ENCODE results near the gene NFATC2IP.
A peak's percentile ranks its signal among the peaks of the same experiment; 100 is the strongest.
"Not testable (repeated sequence)": the region's sequence is repeated elsewhere in the genome, so short reads cannot be mapped to it uniquely, and the experiment has no call there.

The NFATC2IP gene

GRCh38 chr16:28927815-28928214 lies 22.9 kb upstream of the NFATC2IP start:
- DNase-seq, result no peak

GRCh38 chr16:28930203-28930602 lies 20.5 kb upstream of the NFATC2IP start:
- DNase-seq, result no peak

DNA sequence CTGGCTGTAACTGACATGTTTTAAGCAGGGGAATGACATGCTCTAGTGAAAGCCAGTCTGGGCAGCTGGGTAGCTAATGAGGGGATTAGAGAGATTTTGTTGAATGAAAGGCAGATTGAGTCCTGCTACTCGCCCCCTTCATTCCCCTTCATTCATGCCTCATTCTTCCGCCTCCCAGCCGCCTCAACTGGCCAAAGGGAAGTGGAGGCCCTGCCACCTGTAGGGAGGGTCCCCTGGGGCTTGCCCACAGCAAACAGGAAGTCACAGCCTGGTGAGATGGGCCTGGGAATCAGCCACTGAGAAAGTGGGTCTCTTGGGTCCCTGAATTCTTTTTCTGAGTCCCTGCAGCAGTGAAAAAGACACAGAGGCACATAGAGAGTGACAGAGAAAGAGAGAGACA lies 20.1 kb upstream of the NFATC2IP start:
- DNase-seq, result no peak

- no peak for DNase-seq
Measured at GRCh38 chr16:28931801-28932225, 18.9 kb upstream of the NFATC2IP start, which contains the start of gene CD19. Gene CD19, plus strand, starts transcription at chr16:28931971. Its CDS starts 30 bp downstream, at chr16:28932001.

DNA sequence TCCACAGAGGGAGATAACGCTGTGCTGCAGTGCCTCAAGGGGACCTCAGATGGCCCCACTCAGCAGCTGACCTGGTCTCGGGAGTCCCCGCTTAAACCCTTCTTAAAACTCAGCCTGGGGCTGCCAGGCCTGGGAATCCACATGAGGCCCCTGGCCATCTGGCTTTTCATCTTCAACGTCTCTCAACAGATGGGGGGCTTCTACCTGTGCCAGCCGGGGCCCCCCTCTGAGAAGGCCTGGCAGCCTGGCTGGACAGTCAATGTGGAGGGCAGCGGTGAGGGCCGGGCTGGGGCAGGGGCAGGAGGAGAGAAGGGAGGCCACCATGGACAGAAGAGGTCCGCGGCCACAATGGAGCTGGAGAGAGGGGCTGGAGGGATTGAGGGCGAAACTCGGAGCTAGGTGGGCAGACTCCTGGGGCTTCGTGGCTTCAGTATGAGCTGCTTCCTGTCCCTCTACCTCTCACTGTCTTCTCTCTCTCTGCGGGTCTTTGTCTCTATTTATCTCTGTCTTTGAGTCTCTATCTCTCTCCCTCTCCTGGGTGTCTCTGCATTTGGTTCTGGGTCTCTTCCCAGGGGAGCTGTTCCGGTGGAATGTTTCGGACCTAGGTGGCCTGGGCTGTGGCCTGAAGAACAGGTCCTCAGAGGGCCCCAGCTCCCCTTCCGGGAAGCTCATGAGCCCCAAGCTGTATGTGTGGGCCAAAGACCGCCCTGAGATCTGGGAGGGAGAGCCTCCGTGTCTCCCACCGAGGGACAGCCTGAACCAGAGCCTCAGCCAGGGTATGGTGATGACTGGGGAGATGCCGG lies 18.2 kb upstream of the NFATC2IP start:
- no peak for DNase-seq

GRCh38 chr16:28933171-28933570 lies 17.6 kb upstream of the NFATC2IP start:
- DNase-seq, result no peak

DNA sequence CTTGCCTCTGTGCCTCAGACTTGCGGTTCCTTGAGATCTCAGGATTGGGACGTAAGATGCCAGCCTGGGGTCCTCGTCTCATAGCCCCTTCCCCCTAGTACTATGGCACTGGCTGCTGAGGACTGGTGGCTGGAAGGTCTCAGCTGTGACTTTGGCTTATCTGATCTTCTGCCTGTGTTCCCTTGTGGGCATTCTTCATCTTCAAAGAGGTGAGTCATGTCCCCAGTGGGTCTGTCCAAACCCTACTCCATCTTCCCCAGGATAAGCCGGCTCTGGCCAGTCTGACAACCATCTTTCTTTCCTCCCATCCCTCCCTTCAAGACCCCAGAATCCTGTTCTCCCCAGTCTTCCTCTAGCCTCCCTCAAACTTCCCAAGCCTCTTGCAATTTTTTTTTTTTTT lies 15.4 kb upstream of the NFATC2IP start:
- DNase-seq, result no peak

GRCh38 chr16:28935924-28936783 lies 14.6 kb upstream of the NFATC2IP start:
- peak; percentile 80 for DNase-seq

- DNase-seq, result no peak
Measured at GRCh38 chr16:28936784-28937155, 14.0 kb upstream of the NFATC2IP start.

GRCh38 chr16:28937222-28937876 lies 13.4 kb upstream of the NFATC2IP start:
- DNase-seq, result no peak

GRCh38 chr16:28938721-28939120 lies 12.0 kb upstream of the NFATC2IP start:
- no peak for DNase-seq

GRCh38 chr16:28939825-28940224 lies 10.9 kb upstream of the NFATC2IP start:
- not testable (repeated sequence) for DNase-seq

DNA sequence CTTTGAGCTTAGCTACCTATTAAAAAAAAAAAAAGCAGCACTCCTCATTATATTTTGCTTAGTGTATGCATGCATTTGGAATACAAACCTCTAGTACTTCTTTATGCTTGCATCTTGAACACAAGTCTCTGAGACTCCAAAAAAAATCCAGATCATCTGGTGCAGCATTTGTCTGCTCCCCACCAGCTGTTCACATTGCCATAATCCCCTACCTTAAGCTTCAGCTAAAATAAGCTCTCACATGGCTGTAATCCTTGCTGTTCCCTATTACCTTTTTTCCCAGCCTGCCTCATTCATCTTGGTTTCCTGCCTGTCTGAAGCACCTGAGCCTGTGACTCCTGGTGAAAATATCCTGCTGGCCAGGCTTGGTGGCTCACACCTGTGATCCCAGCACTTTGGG lies 7.5 kb upstream of the NFATC2IP start:
- no peak for DNase-seq

DNA sequence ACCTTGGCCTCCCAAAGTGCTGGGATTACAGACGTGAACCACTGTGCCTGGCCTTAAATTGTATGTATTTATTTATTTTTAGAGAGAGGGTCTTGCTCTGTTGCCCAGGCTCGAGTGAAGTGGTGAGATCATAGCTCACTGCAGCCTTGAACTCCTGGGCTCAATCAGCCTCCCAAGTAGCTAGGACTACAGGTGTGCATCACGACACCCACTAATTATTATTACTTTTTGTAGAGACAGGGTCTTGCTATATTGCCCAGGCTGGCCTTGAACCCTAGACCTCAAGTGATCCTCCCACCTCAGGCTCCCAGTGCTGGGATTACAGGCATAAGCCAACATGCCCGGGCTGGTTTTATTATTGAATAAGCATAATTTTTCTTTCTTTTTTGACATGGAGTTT lies 4.1 kb upstream of the NFATC2IP start:
- no peak for DNase-seq

DNA sequence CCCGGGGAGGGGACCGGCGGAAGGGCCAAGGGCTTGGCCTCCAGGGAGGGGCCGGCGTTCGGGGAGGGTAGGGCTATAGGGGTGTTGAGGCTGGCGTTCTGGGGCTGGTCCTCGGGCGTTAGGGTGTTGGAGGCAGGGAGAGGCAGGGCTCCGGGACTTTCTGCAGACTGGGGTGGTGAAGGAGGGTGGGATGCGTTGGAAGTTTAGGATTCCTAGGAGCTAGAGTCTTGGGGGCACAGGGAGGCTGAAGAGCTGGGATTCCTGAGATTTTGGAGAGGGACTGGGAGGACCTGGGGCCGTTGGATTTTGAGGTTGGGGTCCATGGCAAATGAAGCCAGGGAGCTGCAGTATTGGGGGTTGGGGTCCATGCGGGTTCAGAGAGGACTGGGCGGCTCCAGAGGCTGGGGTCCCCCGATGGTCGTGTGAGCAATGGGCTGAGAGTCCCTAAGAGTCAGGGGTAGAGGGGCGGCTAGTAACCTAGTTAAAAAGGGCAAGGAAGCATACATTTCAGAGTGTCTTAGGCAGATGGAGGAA lies 740 bp downstream of the NFATC2IP start:
- DNase-seq, result no peak

- no peak for DNase-seq
Measured at GRCh38 chr16:28958216-28958615, 7.5 kb downstream of the NFATC2IP start.

- DNase-seq, result no peak
Measured at GRCh38 chr16:28958836-28959235, 8.1 kb downstream of the NFATC2IP start.

DNA sequence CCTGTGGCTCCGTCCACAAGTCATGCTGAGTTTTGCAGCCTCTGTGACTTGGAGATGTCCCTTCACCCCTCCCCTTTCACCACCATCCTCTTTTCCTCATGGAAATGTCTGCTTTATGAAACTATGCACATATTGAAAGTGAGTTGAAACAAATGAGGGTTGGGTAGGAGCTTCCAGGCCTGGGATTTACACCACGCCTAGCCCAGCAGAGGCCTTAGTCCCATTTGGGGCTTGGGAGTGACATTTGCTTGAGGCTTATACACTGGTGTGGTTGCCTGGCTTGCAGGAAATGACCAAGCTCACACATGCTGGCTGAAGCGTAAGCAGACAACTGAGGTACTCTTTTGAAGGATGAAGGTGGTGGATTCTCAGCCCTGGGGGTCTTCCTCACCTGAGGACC lies 13.3 kb downstream of the NFATC2IP start:
- no peak for DNase-seq

GRCh38 chr16:28964496-28964895 lies 13.8 kb downstream of the NFATC2IP start:
- no peak for DNase-seq

DNA sequence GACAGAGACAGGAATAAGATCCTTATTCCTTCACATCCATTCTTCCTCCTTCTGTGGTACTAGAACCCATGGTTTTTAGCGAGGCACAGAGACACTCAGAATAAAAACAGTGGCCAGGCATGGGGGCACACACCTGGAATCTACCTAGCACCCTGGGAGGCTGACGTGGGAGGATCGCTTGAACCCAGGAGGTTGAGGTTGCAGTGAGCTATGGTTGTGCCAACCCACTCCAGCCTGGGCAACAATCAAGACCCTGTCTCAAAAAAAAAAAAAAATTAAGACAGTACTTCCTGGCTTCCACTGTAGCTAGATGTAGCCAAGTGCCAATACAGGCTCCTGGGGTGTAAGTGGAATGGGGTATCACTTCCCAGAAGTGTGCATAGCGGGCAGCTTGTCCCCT lies 16.4 kb downstream of the NFATC2IP start:
- DNase-seq, result no peak

GRCh38 chr16:28969696-28970095 lies 19.0 kb downstream of the NFATC2IP start:
- not testable (repeated sequence) for DNase-seq

DNA sequence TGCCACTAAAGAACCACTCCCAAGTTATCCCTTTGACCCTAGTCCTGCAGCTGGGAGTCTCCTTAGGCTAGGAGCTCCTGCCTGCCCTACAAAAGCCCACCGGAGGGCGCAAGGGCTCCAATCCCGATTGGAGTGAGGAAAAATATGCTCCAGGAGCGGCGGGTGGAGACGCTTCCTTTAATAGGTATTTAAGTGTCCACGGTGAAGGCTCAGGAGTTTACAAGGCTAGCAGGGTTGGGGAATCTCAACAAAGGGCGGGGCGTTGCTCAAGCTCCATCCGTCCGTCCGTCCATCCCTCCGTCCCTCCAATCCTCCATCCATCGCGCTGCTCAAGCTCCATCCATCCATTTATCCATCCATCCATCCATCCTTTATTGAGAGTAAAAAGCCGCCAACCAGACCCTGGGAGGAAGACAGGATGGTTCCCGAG lies 23.3 kb downstream of the NFATC2IP start:
- DNase-seq, result peak; percentile 74
